Peyer's patch (tissue), 4 donors: Measurements from ENCODE around the gene FN1.

Source experiments
- POLR2A ChIP-seq, 2 donors: fragments of 450-650 bp; IDR thresholded peaks; one replicate each; pipeline ENCODE4 v1.5.1; 2017; ENCODE audit warnings: antibody characterized with exemption in 2 of 2, mild to moderate bottlenecking in 2 of 2, moderate library complexity in 2 of 2
- TF ChIP-seq, protein P1 (sequence below), 6 experiments: fragments of 450-650 bp in 4 of 6; fragments of 200-600 bp in 2 of 6; sonication (generic) in 1 of 6; IDR thresholded peaks; one replicate each; pipeline ENCODE4 v1.5.1; 2017 to 2019; ENCODE audit warnings: antibody characterized with exemption in 6 of 6, mild to moderate bottlenecking in 3 of 6, moderate library complexity in 1 of 6

DNA sequence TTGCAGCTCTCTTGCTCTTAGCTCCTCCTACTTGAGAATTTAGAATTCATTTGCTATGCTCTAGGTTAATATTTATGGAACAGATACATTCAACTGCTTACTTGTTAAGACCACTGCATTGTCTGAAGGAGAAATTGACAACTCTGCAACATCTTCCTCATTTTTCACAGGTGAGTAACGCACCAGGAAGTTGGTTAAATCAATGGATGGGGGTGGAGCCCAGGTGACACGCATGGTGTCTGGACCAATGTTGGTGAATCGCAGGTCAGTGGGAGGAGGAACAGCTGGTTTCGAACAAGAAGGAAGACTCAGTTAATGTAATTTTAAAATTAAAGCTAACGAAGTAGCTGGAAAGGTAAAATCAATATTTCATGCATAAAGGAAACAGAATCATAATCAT is 44.3 kb downstream of the FN1 start:
- no peak for TF ChIP-seq POLR2A (IDR thresholded peaks at IDR 0.05)
- TF ChIP-seq, protein P1, sequence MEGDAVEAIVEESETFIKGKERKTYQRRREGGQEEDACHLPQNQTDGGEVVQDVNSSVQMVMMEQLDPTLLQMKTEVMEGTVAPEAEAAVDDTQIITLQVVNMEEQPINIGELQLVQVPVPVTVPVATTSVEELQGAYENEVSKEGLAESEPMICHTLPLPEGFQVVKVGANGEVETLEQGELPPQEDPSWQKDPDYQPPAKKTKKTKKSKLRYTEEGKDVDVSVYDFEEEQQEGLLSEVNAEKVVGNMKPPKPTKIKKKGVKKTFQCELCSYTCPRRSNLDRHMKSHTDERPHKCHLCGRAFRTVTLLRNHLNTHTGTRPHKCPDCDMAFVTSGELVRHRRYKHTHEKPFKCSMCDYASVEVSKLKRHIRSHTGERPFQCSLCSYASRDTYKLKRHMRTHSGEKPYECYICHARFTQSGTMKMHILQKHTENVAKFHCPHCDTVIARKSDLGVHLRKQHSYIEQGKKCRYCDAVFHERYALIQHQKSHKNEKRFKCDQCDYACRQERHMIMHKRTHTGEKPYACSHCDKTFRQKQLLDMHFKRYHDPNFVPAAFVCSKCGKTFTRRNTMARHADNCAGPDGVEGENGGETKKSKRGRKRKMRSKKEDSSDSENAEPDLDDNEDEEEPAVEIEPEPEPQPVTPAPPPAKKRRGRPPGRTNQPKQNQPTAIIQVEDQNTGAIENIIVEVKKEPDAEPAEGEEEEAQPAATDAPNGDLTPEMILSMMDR (IDR thresholded peaks at IDR 0.05) = no peak
